K562 (cell line): ENCODE data around the gene WNK2. TPM values are rescaled to one million over a fixed set of nuclear protein-coding genes. Genes with fewer than 3 reads are reported as not detected.

Experiments
- ATAC-seq: fragments of 200-7000 bp; cut with Tn5 transposase; 3 replicates; pipeline ENCODE4 v1.9.1; 2020; ENCODE audit warnings: moderate library complexity
- BruUV-seq: library from RNA; stranded (reverse); fragments of 400-500 nt; replicated peaks from 2 replicates; lab custom pipeline; 2021; lab: Mats Ljungman, UMichigan
- CTCF ChIA-PET: fragments of 300-600 bp; formaldehyde crosslinking; extraction: SDS; loops from one replicate; lab custom pipeline; 2021; ENCODE audit warnings: low intra/inter-chr PET ratio; lab: Yijun Ruan, JAX
- POLR2A ChIA-PET: fragments of 300-600, 350-650 bp; sonication (Branson Sonifier 250); formaldehyde crosslinking; extraction: SDS; loops from one replicate; lab custom pipeline; 2021; ENCODE audit warnings: antibody characterized with exemption, inconsistent platforms; lab: Yijun Ruan, JAX
- DNase-seq, 4 experiments: peaks; one replicate each; pipeline versions ENCODE4 v3.0.0 to v3.0.0-alpha.2; 2011 to 2018; ENCODE audit warnings: low spot score in 3 of 4, mixed read lengths in 3 of 4; ENCODE audit errors: extremely low read depth in 1 of 4
- FAIRE-seq: peaks from 2 replicates; lab custom pipeline; 2011; peaks lifted over from hg19 to GRCh38; lab: Jason Lieb, UNC
- H2AFZ ChIP-seq: 2 replicates; pipeline ENCODE4 v1.6.0; 2011; ENCODE audit warnings: low read depth, low read length, control low read depth, inconsistent platforms
- H3K27ac ChIP-seq: fragments of 200-600 bp; 3 replicates; pipeline ENCODE4 v1.8.0; 2011; ENCODE audit warnings: low read depth, mild to moderate bottlenecking, control low read depth, inconsistent platforms, low read length, moderate library complexity, mixed read lengths; ENCODE audit errors: extremely low read depth
- H3K27me3 ChIP-seq, 2 experiments: fragments of 300-600 bp in 1 of 2; 2 replicates in 1 of 2; 3 replicates in 1 of 2; pipeline versions ENCODE4 v1.6.0 to v1.8.0; 2011; ENCODE audit warnings: inconsistent platforms in 2 of 2, low read length in 2 of 2, mild to moderate bottlenecking in 1 of 2, mixed read lengths in 1 of 2, moderate library complexity in 1 of 2; ENCODE audit not compliant: control insufficient read depth in 2 of 2, insufficient read depth in 2 of 2
- H3K36me3 ChIP-seq: fragments of 300-600 bp; 3 replicates; pipeline ENCODE4 v1.8.0; 2011; ENCODE audit warnings: mild to moderate bottlenecking, low read length, inconsistent platforms; ENCODE audit not compliant: control insufficient read depth, insufficient read depth
- H3K4me1 ChIP-seq, 2 experiments: fragments of 200-600 bp in 1 of 2; replicated peaks in 1 of 2; 2 replicates in 1 of 2; 3 replicates in 1 of 2; pipeline versions ENCODE4 v1.5.1 to v1.8.0; 2011; ENCODE audit warnings: inconsistent platforms in 2 of 2, low read length in 2 of 2, mild to moderate bottlenecking in 1 of 2, mixed read lengths in 1 of 2, moderate library complexity in 1 of 2; ENCODE audit not compliant: control insufficient read depth in 2 of 2, insufficient read depth in 2 of 2
- H3K4me2 ChIP-seq: 2 replicates; pipeline ENCODE4 v1.6.1; 2011; ENCODE audit warnings: low read length, control low read depth, inconsistent platforms, mixed read lengths; ENCODE audit not compliant: insufficient read depth
- H3K4me3 ChIP-seq: fragments of 200-600 bp; sonication (generic), shearing (Covaris generic); 2 replicates; pipeline ENCODE4 v1.5.1; 2016; ENCODE audit warnings: control low read depth, inconsistent platforms
- H3K79me2 ChIP-seq: fragments of 200-600 bp; 3 replicates; pipeline ENCODE4 v1.8.0; 2011; ENCODE audit warnings: low read length, inconsistent platforms; ENCODE audit not compliant: control insufficient read depth, insufficient read depth
- H3K9ac ChIP-seq, 2 experiments: 2 replicates each; pipeline versions ENCODE4 v1.6.0 to v1.6.1; 2011; ENCODE audit warnings: low read depth in 2 of 2, low read length in 2 of 2, control low read depth in 1 of 2, inconsistent platforms in 1 of 2, mild to moderate bottlenecking in 1 of 2, mixed read lengths in 1 of 2; ENCODE audit not compliant: insufficient read depth in 1 of 2
- H3K9me1 ChIP-seq: one replicate; pipeline ENCODE4 v1.6.0; 2011; ENCODE audit warnings: inconsistent platforms, mild to moderate bottlenecking, low read length, moderate library complexity; ENCODE audit not compliant: control insufficient read depth, insufficient read depth
- H3K9me3 ChIP-seq: replicated peaks from 2 replicates; pipeline ENCODE4 v1.5.1; 2011; ENCODE audit warnings: low read depth, low read length, inconsistent platforms; ENCODE audit not compliant: control insufficient read depth, insufficient read depth
- H4K20me1 ChIP-seq: replicated peaks from 2 replicates; pipeline ENCODE4 v1.6.1; 2011; ENCODE audit warnings: low read length, inconsistent platforms, mixed read lengths; ENCODE audit not compliant: control insufficient read depth, insufficient read depth
- FIP1L1 ChIP-seq: fragments of 200-400 bp; formaldehyde crosslinking; IDR thresholded peaks from 2 replicates; pipeline ENCODE4 v1.6.1; 2018; ENCODE audit warnings: mild to moderate bottlenecking, low read depth, low read length; ENCODE audit not compliant: poor library complexity, severe bottlenecking
- GATA2 ChIP-seq: sonication (generic); formaldehyde crosslinking; IDR thresholded peaks from 2 replicates; pipeline ENCODE4 v1.4.0; 2020; ENCODE audit warnings: mild to moderate bottlenecking, missing genetic modification reagents
- GATAD2A ChIP-seq: fragments of 450-650 bp; IDR thresholded peaks from 2 replicates; pipeline ENCODE4 v1.6.1; 2017
- RUNX1 ChIP-seq: sonication (generic); IDR thresholded peaks from 2 replicates; pipeline ENCODE4 v1.6.1; 2016; ENCODE audit warnings: antibody characterized with exemption, low read depth
- SRF ChIP-seq, 2 experiments: fragments of 250-450, 450-650 bp in 1 of 2; sonication (Bioruptor Pico) in 1 of 2; sonication (generic) in 1 of 2; formaldehyde crosslinking; IDR thresholded peaks; 2 replicates each; pipeline versions ENCODE4 v1.5.0 to v1.5.1; 2020 to 2022; ENCODE audit warnings: mild to moderate bottlenecking in 1 of 2, missing genetic modification reagents in 1 of 2
- SRSF7 ChIP-seq: fragments of 200-400 bp; formaldehyde crosslinking; optimal IDR thresholded peaks from 2 replicates; pipeline ENCODE3; 2017; ENCODE audit warnings: mild to moderate bottlenecking, low read depth, low read length
- TRIM24 ChIP-seq, 2 experiments: fragments of 450-650 bp; IDR thresholded peaks; 2 replicates each; pipeline ENCODE4 v1.6.1; 2016
- ZNF324 ChIP-seq: fragments of 250-450 bp; sonication (Bioruptor Pico); IDR thresholded peaks from 2 replicates; pipeline ENCODE4 v1.4.0; 2020; ENCODE audit warnings: mild to moderate bottlenecking
- ZNF444 ChIP-seq: fragments of 250-450 bp; sonication (Bioruptor Pico); IDR thresholded peaks from 2 replicates; pipeline ENCODE4 v1.4.0; 2020; ENCODE audit warnings: mild to moderate bottlenecking, moderate library complexity
- WGBS: fragments of 100-300 bp; shearing (Covaris generic); methylation state at CpG from one replicate; pipeline ENCODE4 v1.1.6; 2016; ENCODE audit warnings: low coverage, mixed read lengths; ENCODE audit not compliant: insufficient coverage; ENCODE audit errors: missing lambda C conversion rate; 5-methylcytosine and 5-hydroxymethylcytosine counted together
- in situ Hi-C: fragments of 300-500 bp; cut with MboI; formaldehyde crosslinking; loops from 4 replicates; pipeline ENCODE4 v1.15.0; 2018; ENCODE audit warnings: inconsistent platforms, mixed read lengths
- intact Hi-C: fragments of 100-400 bp; cut with micrococcal nuclease; formaldehyde crosslinking; loops from 2 replicates; pipeline ENCODE4 v1.14.2; 2022
- polyA plus RNA-seq, 8 experiments: library from polyadenylated mRNA; depleted of rRNA in 4 of 8; stranded (reverse) in 5 of 8; unstranded in 3 of 8; fragments of >200 nt; fragmentation: Nextera tagmentation in 2 of 8; fragmentation: Illumina TruSeq in 1 of 8; extraction: Ambion mirVana in 2 of 8; extraction: Trizol in 1 of 8; gene quantifications; 2 replicates each; pipeline versions ENCODE4 v1.2.1 to v1.2.3, GENCODE V29; 2011 to 2014; ENCODE audit warnings: inconsistent platforms in 1 of 8, missing spikeins in 1 of 8
- total RNA-seq, 7 experiments: library from RNA; depleted of rRNA in 6 of 7; stranded (reverse); fragments of >200 nt in 6 of 7; fragmentation: Illumina TruSeq in 2 of 7; extraction: Trizol in 2 of 7; gene quantifications; 2 replicates each; pipeline versions ENCODE4 v1.2.1 to v1.2.3, GENCODE V29; 2011 to 2021; ENCODE audit warnings: low replicate concordance in 1 of 7

Gene WNK2
- total and polyA plus RNA-seq, 9 of the 15 experiments (the other 6 are each of a cell fraction or from before 2014, with no cell fraction given): 0.36 to 3.3 (median 0.64) TPM; not detected in 2

DNA sequence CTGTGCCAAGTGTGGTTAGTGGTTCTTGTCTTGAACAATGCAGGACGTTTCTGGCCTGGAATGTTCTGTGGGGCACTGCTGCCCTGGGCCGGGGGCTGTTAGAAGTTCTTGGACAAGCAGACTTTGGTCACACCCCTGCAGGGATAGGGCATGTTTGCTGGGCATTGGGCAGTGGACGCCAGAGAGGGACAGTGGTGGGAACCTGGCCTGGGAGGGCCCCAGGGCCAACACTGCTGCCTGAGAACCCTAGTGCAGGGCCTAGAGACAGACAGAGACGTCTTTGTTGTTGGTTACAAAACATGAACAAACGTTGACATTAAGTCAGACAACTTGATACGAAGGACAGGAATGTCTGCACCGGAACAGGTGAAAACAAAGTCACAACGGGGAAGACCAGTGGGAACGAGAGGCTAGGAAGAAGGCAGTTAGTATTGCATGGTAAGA lies 57.0 kb downstream of the WNK2 start:
- in situ Hi-C loops: no loop called here
- TF ChIP-seq ZNF324: no peak
- no peak for TF ChIP-seq SRF (CRISPR knock-in tag; IDR thresholded peaks at IDR 0.05)
- TF ChIP-seq GATAD2A: no peak
- TF ChIP-seq SRSF7: no peak
- TF ChIP-seq TRIM24 (IDR thresholded peaks at IDR 0.05): no peak
- TF ChIP-seq ZNF444: no peak
- TF ChIP-seq GATA2 (CRISPR knock-in tag): no peak
- no peak for TF ChIP-seq FIP1L1
- TF ChIP-seq RUNX1: no peak
- Histone ChIP-seq H3K4me3 (no peak overlapping the region), H3K4me1 (no peaks in the 10 kb centered on the region; a peak in 1 of 5 replicates), H3K27ac (no peak overlapping the region), H3K9me3 (no peaks in the 10 kb centered on the region), H2AFZ (no peak overlapping the region), H3K36me3 (no peaks in the 10 kb centered on the region), H3K4me2 (no peak overlapping the region), H3K27me3 (peaks cover 16 to 74% of the 10 kb centered on the region in 2 experiments; a peak in 4 of 5 replicates), H3K9me1 (no peaks in the 10 kb centered on the region), H3K9ac (peak overlapping the region in 1 of 2 experiments; percentile 35; a peak in 2 of 4 replicates), H3K79me2 (no peaks in the 10 kb centered on the region), H4K20me1 (0 out of 2 replicates have a peak, but pooled peaks cover 10% of the 10 kb centered on the region)
- no TSS peak for BruUV-seq
- ChIA-PET CTCF (no interaction called here), POLR2A (no interaction called here)
- DNase-seq (no peak), ATAC-seq (no peak), FAIRE-seq (no peak)
- WGBS: 5% methylated on average over 9 of the region's 9 CpGs
- intact Hi-C loops: no loop called here
